ENCODE results near the gene KCNQ4.

The KCNQ4 gene

GRCh38 chr1:40824591-40825434 is 41.2 kb downstream of the KCNQ4 start:
- no peak overlapping the region for H2BK15ac ChIP-seq (replicated peaks; ENCODE audit: low read depth)
- H4K8ac ChIP-seq (ENCODE audit: low read depth, low read length): no peak overlapping the region
- H2BK120ac ChIP-seq (ENCODE audit: low read depth, low read length): no peak overlapping the region
- H3K4me2 ChIP-seq (ENCODE audit: low read length): no peak overlapping the region
- H3K27ac ChIP-seq (ENCODE audit: low read depth, low read length): no peak overlapping the region
- peak overlapping the region; percentile 7 for H3K18ac ChIP-seq (ENCODE audit: low read length)
- H3K23ac ChIP-seq (ENCODE audit: low read length): no peak overlapping the region
- H3K56ac ChIP-seq (ENCODE audit: low read length): peak overlapping the region; percentile 54
- no peaks in the 10 kb centered on the region for H3K27me3 ChIP-seq (ENCODE audit: insufficient read depth, low read length, poor library complexity)
- no peaks in the 10 kb centered on the region for H3K36me3 ChIP-seq (ENCODE audit: control insufficient read depth, insufficient read depth, low read length)
- H3K9ac ChIP-seq (ENCODE audit: low read length): no peak overlapping the region
- WGBS (ENCODE audit: extremely low coverage, insufficient coverage, low lambda C conversion rate): no CpG with 5 or more reads among the region's 18 CpGs
- peak; percentile 70 for DNase-seq
- H3K79me1 ChIP-seq (ENCODE audit: low read length): no peaks in the 10 kb centered on the region
- H3K4me1 ChIP-seq (ENCODE audit: control insufficient read depth, low read depth, low read length): peaks cover 4% of the 10 kb centered on the region
- H3K4me3 ChIP-seq (ENCODE audit: low read length): no peak overlapping the region
- H4K5ac ChIP-seq (ENCODE audit: low read length): no peak overlapping the region
- H2AK5ac ChIP-seq (ENCODE audit: low read length): no peak overlapping the region
- peak overlapping the region; percentile 27 for H2BK5ac ChIP-seq (ENCODE audit: low read length)
- no peaks in the 10 kb centered on the region for H3K79me2 ChIP-seq (ENCODE audit: control insufficient read depth, insufficient read depth, low read length)
- no peak overlapping the region for H3K4ac ChIP-seq (ENCODE audit: low read depth, low read length)

- no peak overlapping the region for H3K27ac ChIP-seq (ENCODE audit: low read depth, low read length)
- no CpG with 5 or more reads among the region's 3 CpGs for WGBS (ENCODE audit: extremely low coverage, insufficient coverage, low lambda C conversion rate)
Observed at GRCh38 chr1:40825435-40825788, 41.8 kb downstream of the KCNQ4 start.

GRCh38 chr1:40825996-40826395 is 42.4 kb downstream of the KCNQ4 start:
- H2AK5ac ChIP-seq (ENCODE audit: low read length): no peak overlapping the region
- H2BK5ac ChIP-seq (ENCODE audit: low read length): no peak overlapping the region
- peaks cover 4% of the 10 kb centered on the region for H3K4me1 ChIP-seq (ENCODE audit: control insufficient read depth, low read depth, low read length)
- no peak overlapping the region for H2BK15ac ChIP-seq (replicated peaks; ENCODE audit: low read depth)
- H3K4ac ChIP-seq (ENCODE audit: low read depth, low read length): no peak overlapping the region
- no peaks in the 10 kb centered on the region for H3K27me3 ChIP-seq (ENCODE audit: insufficient read depth, low read length, poor library complexity)
- no peaks in the 10 kb centered on the region for H3K36me3 ChIP-seq (ENCODE audit: control insufficient read depth, insufficient read depth, low read length)
- H3K56ac ChIP-seq (ENCODE audit: low read length): peak overlapping the region; percentile 63
- no peak overlapping the region for H3K4me2 ChIP-seq (ENCODE audit: low read length)
- no peak overlapping the region for H3K27ac ChIP-seq (ENCODE audit: low read depth, low read length)
- H3K79me1 ChIP-seq (ENCODE audit: low read length): no peaks in the 10 kb centered on the region
- no peak overlapping the region for H3K23ac ChIP-seq (ENCODE audit: low read length)
- no peak overlapping the region for H3K4me3 ChIP-seq (ENCODE audit: low read length)
- no peaks in the 10 kb centered on the region for H3K79me2 ChIP-seq (ENCODE audit: control insufficient read depth, insufficient read depth, low read length)
- no peak overlapping the region for H4K8ac ChIP-seq (ENCODE audit: low read depth, low read length)
- no CpG with 5 or more reads among the region's 5 CpGs for WGBS (ENCODE audit: extremely low coverage, insufficient coverage, low lambda C conversion rate)
- no peak for DNase-seq
- H2BK120ac ChIP-seq (ENCODE audit: low read depth, low read length): no peak overlapping the region
- H3K9ac ChIP-seq (ENCODE audit: low read length): no peak overlapping the region
- H4K5ac ChIP-seq (ENCODE audit: low read length): no peak overlapping the region
- peak overlapping the region; percentile 2 for H3K18ac ChIP-seq (ENCODE audit: low read length)

More at GRCh38 chr1:40825435-40825788, 41.8 kb downstream of the KCNQ4 start:
- no peaks in the 10 kb centered on the region for H3K36me3 ChIP-seq (ENCODE audit: control insufficient read depth, insufficient read depth, low read length)
- H3K9ac ChIP-seq (ENCODE audit: low read length): peak overlapping the region; percentile 12
- peak; percentile 70 for DNase-seq
- no peak overlapping the region for H3K4me2 ChIP-seq (ENCODE audit: low read length)
- peak overlapping the region; percentile 33 for H2AK5ac ChIP-seq (ENCODE audit: low read length)
- no peak overlapping the region for H4K8ac ChIP-seq (ENCODE audit: low read depth, low read length)
- H2BK5ac ChIP-seq (ENCODE audit: low read length): peak overlapping the region; percentile 27
- no peak overlapping the region for H2BK120ac ChIP-seq (ENCODE audit: low read depth, low read length)
- peak overlapping the region; percentile 39 for H3K4ac ChIP-seq (ENCODE audit: low read depth, low read length)
- no peak overlapping the region for H3K4me3 ChIP-seq (ENCODE audit: low read length)
- H3K79me2 ChIP-seq (ENCODE audit: control insufficient read depth, insufficient read depth, low read length): no peaks in the 10 kb centered on the region
- H3K27me3 ChIP-seq (ENCODE audit: insufficient read depth, low read length, poor library complexity): no peaks in the 10 kb centered on the region
- H3K23ac ChIP-seq (ENCODE audit: low read length): no peak overlapping the region
- no peak overlapping the region for H4K5ac ChIP-seq (ENCODE audit: low read length)
- H3K56ac ChIP-seq (ENCODE audit: low read length): peak overlapping the region; percentile 63
- peaks cover 4% of the 10 kb centered on the region for H3K4me1 ChIP-seq (ENCODE audit: control insufficient read depth, low read depth, low read length)
- H3K18ac ChIP-seq (ENCODE audit: low read length): peak overlapping the region; percentile 7
- no peaks in the 10 kb centered on the region for H3K79me1 ChIP-seq (ENCODE audit: low read length)
- no peak overlapping the region for H2BK15ac ChIP-seq (replicated peaks; ENCODE audit: low read depth)

GRCh38 chr1:40829631-40830245 is 46.2 kb downstream of the KCNQ4 start:
- Histone ChIP-seq H3K27me3 (ENCODE audit: insufficient read depth, low read length, poor library complexity) (no peaks in the 10 kb centered on the region), H2BK5ac (ENCODE audit: low read length) (no peak overlapping the region), H3K27ac (ENCODE audit: low read depth, low read length) (no peak overlapping the region), H4K5ac (ENCODE audit: low read length) (no peak overlapping the region), H3K56ac (ENCODE audit: low read length) (no peak overlapping the region), H3K9ac (ENCODE audit: low read length) (no peak overlapping the region), H3K4me1 (ENCODE audit: control insufficient read depth, low read depth, low read length) (peaks cover 2% of the 10 kb centered on the region), H3K4me2 (ENCODE audit: low read length) (no peak overlapping the region), H4K8ac (ENCODE audit: low read depth, low read length) (no peak overlapping the region), H2BK120ac (ENCODE audit: low read depth, low read length) (no peak overlapping the region), H3K79me1 (ENCODE audit: low read length) (no peaks in the 10 kb centered on the region), H3K36me3 (ENCODE audit: control insufficient read depth, insufficient read depth, low read length) (no peaks in the 10 kb centered on the region), H3K23ac (ENCODE audit: low read length) (no peak overlapping the region), H2BK15ac (replicated peaks; ENCODE audit: low read depth) (no peak overlapping the region), H3K4ac (ENCODE audit: low read depth, low read length) (no peak overlapping the region), H3K79me2 (ENCODE audit: control insufficient read depth, insufficient read depth, low read length) (no peaks in the 10 kb centered on the region), H3K4me3 (ENCODE audit: low read length) (no peak overlapping the region), H2AK5ac (ENCODE audit: low read length) (no peak overlapping the region), H3K18ac (ENCODE audit: low read length) (no peak overlapping the region)
- WGBS (ENCODE audit: extremely low coverage, insufficient coverage, low lambda C conversion rate): no CpG with 5 or more reads among the region's 14 CpGs
- no peak for DNase-seq

GRCh38 chr1:40830419-40830943 is 46.9 kb downstream of the KCNQ4 start:
- WGBS (ENCODE audit: extremely low coverage, insufficient coverage, low lambda C conversion rate): no CpG with 5 or more reads among the region's 13 CpGs
- no peaks in the 10 kb centered on the region for H3K4me1 ChIP-seq (ENCODE audit: control insufficient read depth, low read depth, low read length)
- H3K79me1 ChIP-seq (ENCODE audit: low read length): no peaks in the 10 kb centered on the region
- no peak overlapping the region for H3K18ac ChIP-seq (ENCODE audit: low read length)
- H2BK120ac ChIP-seq (ENCODE audit: low read depth, low read length): no peak overlapping the region
- H3K79me2 ChIP-seq (ENCODE audit: control insufficient read depth, insufficient read depth, low read length): no peaks in the 10 kb centered on the region
- no peak overlapping the region for H3K23ac ChIP-seq (ENCODE audit: low read length)
- H3K4ac ChIP-seq (ENCODE audit: low read depth, low read length): no peak overlapping the region
- H4K5ac ChIP-seq (ENCODE audit: low read length): no peak overlapping the region
- H4K8ac ChIP-seq (ENCODE audit: low read depth, low read length): no peak overlapping the region
- no peaks in the 10 kb centered on the region for H3K36me3 ChIP-seq (ENCODE audit: control insufficient read depth, insufficient read depth, low read length)
- H3K4me2 ChIP-seq (ENCODE audit: low read length): no peak overlapping the region
- no peak overlapping the region for H2AK5ac ChIP-seq (ENCODE audit: low read length)
- H3K4me3 ChIP-seq (ENCODE audit: low read length): no peak overlapping the region
- H3K27ac ChIP-seq (ENCODE audit: low read depth, low read length): no peak overlapping the region
- no peak for DNase-seq
- no peak overlapping the region for H3K9ac ChIP-seq (ENCODE audit: low read length)
- no peak overlapping the region for H3K56ac ChIP-seq (ENCODE audit: low read length)
- no peaks in the 10 kb centered on the region for H3K27me3 ChIP-seq (ENCODE audit: insufficient read depth, low read length, poor library complexity)
- no peak overlapping the region for H2BK5ac ChIP-seq (ENCODE audit: low read length)
- H2BK15ac ChIP-seq (replicated peaks; ENCODE audit: low read depth): no peak overlapping the region
